Osteoblast (primary cell): ENCODE measurements around the gene MAP3K9. TPM values are rescaled to one million over a fixed set of nuclear protein-coding genes. Genes with fewer than 3 reads are reported as not detected.

Experiments used
- DNase-seq: peaks from one replicate; pipeline ENCODE4 v3.0.0; 2011; ENCODE audit warnings: low spot score, mixed read lengths; ENCODE audit not compliant: insufficient read length; ENCODE audit errors: missing footprints
- H2AFZ ChIP-seq: 2 replicates; pipeline ENCODE4 v1.6.0; 2011; ENCODE audit warnings: mild to moderate bottlenecking, low read length
- H3K27ac ChIP-seq: 2 replicates; pipeline ENCODE4 v1.5.1; 2011; ENCODE audit warnings: mild to moderate bottlenecking, low read depth, low read length, moderate library complexity
- H3K27me3 ChIP-seq: 2 replicates; pipeline ENCODE4 v1.6.0; 2012; ENCODE audit warnings: mild to moderate bottlenecking, control low read depth, inconsistent platforms, low read length, moderate library complexity; ENCODE audit not compliant: insufficient read depth
- H3K36me3 ChIP-seq: 2 replicates; pipeline ENCODE4 v1.5.1; 2011; ENCODE audit warnings: mild to moderate bottlenecking, low read length, control low read depth, moderate library complexity; ENCODE audit not compliant: insufficient read depth
- H3K4me1 ChIP-seq: 2 replicates; pipeline ENCODE4 v1.5.1; 2011; ENCODE audit warnings: mild to moderate bottlenecking, low read length, control low read depth, moderate library complexity; ENCODE audit not compliant: insufficient read depth
- H3K4me2 ChIP-seq: 2 replicates; pipeline ENCODE4 v1.6.0; 2011; ENCODE audit warnings: mild to moderate bottlenecking, low read length; ENCODE audit not compliant: insufficient read depth
- H3K4me3 ChIP-seq: fragments of 200-600 bp; sonication (generic); 3 replicates; pipeline ENCODE4 v1.5.1; 2012; ENCODE audit warnings: mild to moderate bottlenecking, low read length, inconsistent platforms; ENCODE audit not compliant: insufficient read depth
- H3K79me2 ChIP-seq: 2 replicates; pipeline ENCODE4 v1.6.0; 2012; ENCODE audit warnings: mild to moderate bottlenecking, low read length, control low read depth, inconsistent platforms; ENCODE audit not compliant: insufficient read depth
- H3K9me3 ChIP-seq: 2 replicates; pipeline ENCODE4 v1.5.1; 2011; ENCODE audit warnings: low read depth, low read length, control low read depth
- H4K20me1 ChIP-seq: 2 replicates; pipeline ENCODE4 v1.6.0; 2012; ENCODE audit warnings: mild to moderate bottlenecking, low read length, control low read depth; ENCODE audit not compliant: insufficient read depth
- total RNA-seq: library from RNA; depleted of rRNA; stranded (reverse); fragments of >200 nt; gene quantifications from 2 replicates; pipeline ENCODE4 v1.2.3, GENCODE V29; 2012
- TF ChIP-seq, protein P1 (sequence below): IDR thresholded peaks from 2 replicates; pipeline ENCODE4 v1.5.1; 2011; ENCODE audit warnings: mild to moderate bottlenecking, low read depth, low read length, moderate library complexity; ENCODE audit errors: extremely low read depth

The MAP3K9 gene
- total RNA-seq, 1 donor = under 0.01 TPM

DNA sequence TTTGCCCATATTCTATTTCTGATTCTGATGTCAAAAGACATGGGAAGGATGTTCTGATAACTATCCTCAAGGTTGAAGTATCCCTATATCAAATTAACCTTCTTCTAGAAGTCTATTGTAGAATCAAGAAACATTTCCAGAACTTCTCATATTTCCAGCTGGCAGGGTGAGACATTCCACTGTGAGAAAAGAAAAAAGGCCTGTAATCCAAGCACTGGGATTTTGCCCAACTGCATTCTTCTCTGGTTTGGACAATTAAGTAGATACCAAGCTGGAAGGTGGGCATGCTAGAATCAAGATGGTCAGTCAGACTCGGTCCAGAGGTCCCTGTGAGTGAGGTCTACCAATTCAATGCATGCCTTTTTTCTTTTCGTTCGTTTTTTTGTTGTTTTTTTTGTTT lies 60.9 kb downstream of the MAP3K9 start:
- no peak for DNase-seq
- H2AFZ ChIP-seq = no peak overlapping the region
- TF ChIP-seq, protein P1, sequence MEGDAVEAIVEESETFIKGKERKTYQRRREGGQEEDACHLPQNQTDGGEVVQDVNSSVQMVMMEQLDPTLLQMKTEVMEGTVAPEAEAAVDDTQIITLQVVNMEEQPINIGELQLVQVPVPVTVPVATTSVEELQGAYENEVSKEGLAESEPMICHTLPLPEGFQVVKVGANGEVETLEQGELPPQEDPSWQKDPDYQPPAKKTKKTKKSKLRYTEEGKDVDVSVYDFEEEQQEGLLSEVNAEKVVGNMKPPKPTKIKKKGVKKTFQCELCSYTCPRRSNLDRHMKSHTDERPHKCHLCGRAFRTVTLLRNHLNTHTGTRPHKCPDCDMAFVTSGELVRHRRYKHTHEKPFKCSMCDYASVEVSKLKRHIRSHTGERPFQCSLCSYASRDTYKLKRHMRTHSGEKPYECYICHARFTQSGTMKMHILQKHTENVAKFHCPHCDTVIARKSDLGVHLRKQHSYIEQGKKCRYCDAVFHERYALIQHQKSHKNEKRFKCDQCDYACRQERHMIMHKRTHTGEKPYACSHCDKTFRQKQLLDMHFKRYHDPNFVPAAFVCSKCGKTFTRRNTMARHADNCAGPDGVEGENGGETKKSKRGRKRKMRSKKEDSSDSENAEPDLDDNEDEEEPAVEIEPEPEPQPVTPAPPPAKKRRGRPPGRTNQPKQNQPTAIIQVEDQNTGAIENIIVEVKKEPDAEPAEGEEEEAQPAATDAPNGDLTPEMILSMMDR = no peak

DNA sequence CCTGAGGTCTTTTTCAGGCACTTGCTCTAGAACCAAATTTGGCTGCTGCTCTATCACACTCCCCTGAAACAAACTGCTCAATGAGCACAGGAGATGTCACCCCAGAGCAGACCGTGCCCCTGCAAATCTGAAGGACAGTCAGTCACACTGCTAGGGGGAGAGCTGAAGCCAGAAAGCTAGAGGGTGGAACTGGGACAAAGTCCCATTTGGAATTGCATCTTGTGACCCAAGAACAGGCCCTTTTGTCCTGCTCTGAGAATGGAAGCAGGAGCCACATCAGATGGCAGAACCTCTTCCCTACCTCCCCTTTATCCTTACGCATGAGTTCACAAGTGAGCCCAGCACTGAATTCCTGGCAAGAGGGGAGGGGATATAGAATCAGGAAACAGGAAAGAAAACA lies 64.7 kb downstream of the MAP3K9 start:
- H3K27me3 ChIP-seq = no peaks in the 10 kb centered on the region
- no peaks in the 10 kb centered on the region for H3K9me3 ChIP-seq
- H3K4me3 ChIP-seq = no peak overlapping the region
- no peak overlapping the region for H2AFZ ChIP-seq
- H3K79me2 ChIP-seq = no peaks in the 10 kb centered on the region
- no peak overlapping the region for H3K4me2 ChIP-seq
- H3K27ac ChIP-seq = no peak overlapping the region
- no peaks in the 10 kb centered on the region for H3K36me3 ChIP-seq
- H4K20me1 ChIP-seq = no peaks in the 10 kb centered on the region
- no peaks in the 10 kb centered on the region for H3K4me1 ChIP-seq
- TF ChIP-seq, protein P1 = no peak
- DNase-seq = no peak

More for the DNA sequence above, 60.9 kb downstream of the MAP3K9 start:
- Histone ChIP-seq H3K4me3 (no peak overlapping the region), H3K27me3 (peaks cover 2% of the 10 kb centered on the region), H3K4me1 (no peaks in the 10 kb centered on the region), H3K4me2 (no peak overlapping the region), H3K79me2 (no peaks in the 10 kb centered on the region), H4K20me1 (no peaks in the 10 kb centered on the region), H3K9me3 (no peaks in the 10 kb centered on the region), H3K27ac (no peak overlapping the region), H3K36me3 (no peaks in the 10 kb centered on the region)

DNA sequence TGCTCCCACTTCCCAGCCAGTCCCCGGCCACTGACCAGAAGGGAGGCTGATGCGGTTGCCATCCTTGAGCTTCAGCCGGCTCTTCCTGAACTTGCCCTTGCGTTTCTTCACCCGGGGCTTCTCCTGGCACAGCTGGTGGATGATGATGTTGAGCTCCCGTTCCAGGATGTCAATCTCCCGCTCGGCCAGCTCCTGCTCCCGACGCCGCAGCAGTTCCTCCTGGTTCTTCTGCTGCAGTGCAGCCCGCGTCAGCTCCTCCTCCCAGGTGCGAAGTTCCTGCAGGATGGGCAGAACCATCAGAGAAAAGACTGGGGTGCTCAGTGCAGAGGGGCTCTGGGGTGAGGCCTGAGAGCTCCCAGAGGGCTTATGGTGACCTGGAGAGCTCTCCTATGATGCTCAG lies 67.0 kb downstream of the MAP3K9 start:
- H3K36me3 ChIP-seq = no peaks in the 10 kb centered on the region
- TF ChIP-seq, protein P1 = no peak
- DNase-seq = no peak
- no peaks in the 10 kb centered on the region for H3K4me1 ChIP-seq
- H3K27ac ChIP-seq = no peak overlapping the region
- H3K4me3 ChIP-seq = no peak overlapping the region
- H3K4me2 ChIP-seq = no peak overlapping the region
- H4K20me1 ChIP-seq = no peaks in the 10 kb centered on the region
- H3K79me2 ChIP-seq = no peaks in the 10 kb centered on the region
- H3K27me3 ChIP-seq = peaks cover 4% of the 10 kb centered on the region
- H2AFZ ChIP-seq = no peak overlapping the region
- no peaks in the 10 kb centered on the region for H3K9me3 ChIP-seq

DNA sequence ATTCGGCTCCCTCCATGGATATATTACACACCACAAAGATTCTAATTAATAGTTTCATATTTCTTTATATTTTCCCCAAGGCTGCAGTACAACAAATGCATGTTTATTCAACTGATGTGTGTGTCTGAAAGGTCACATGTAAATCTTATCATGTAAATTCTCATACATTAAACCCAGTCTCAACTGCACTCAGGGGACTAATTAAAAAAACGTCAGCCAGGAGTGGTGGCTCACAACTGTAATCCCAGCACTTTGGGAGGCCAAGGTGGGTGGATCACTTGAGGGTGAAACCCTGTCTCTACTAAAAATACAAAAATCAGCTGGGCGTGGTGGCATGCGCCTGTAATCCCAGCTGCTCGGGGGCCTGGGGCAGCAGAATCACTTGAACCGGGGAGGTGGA lies 67.8 kb downstream of the MAP3K9 start:
- H3K9me3 ChIP-seq = no peaks in the 10 kb centered on the region
- no peak overlapping the region for H3K27ac ChIP-seq
- peaks cover 4% of the 10 kb centered on the region for H3K27me3 ChIP-seq
- H3K4me1 ChIP-seq = no peaks in the 10 kb centered on the region
- no peaks in the 10 kb centered on the region for H3K36me3 ChIP-seq
- H4K20me1 ChIP-seq = no peaks in the 10 kb centered on the region
- H2AFZ ChIP-seq = no peak overlapping the region
- DNase-seq = no peak
- H3K4me2 ChIP-seq = no peak overlapping the region
- H3K4me3 ChIP-seq = no peak overlapping the region
- TF ChIP-seq, protein P1 = no peak
- H3K79me2 ChIP-seq = no peaks in the 10 kb centered on the region
